HG03064 (cell line): ENCODE measurements around the gene TUBAL3.
"Not testable (repeated sequence)": the region's sequence is repeated elsewhere in the genome, so short reads cannot be mapped to it uniquely, and the experiment has no call there.

Experiments
- ATAC-seq: cut with Tn5 transposase; IDR thresholded peaks from one replicate; pipeline ENCODE4 v1.9.1; 2021; ENCODE audit warnings: low read depth; ENCODE audit not compliant: unreplicated experiment

Gene TUBAL3

GRCh38 chr10:5381187-5381586 lies 23.4 kb downstream of the TUBAL3 start:
- ATAC-seq, result no peak

GRCh38 chr10:5380395-5380794 lies 24.2 kb downstream of the TUBAL3 start:
- ATAC-seq, result not testable (repeated sequence)

GRCh38 chr10:5379202-5379601 lies 25.4 kb downstream of the TUBAL3 start:
- ATAC-seq, result not testable (repeated sequence)

- no peak for ATAC-seq
These were observed 28.2 kb downstream of the TUBAL3 start for GRCh38 chr10:5376450-5376849.

GRCh38 chr10:5373891-5374611 lies 30.6 kb downstream of the TUBAL3 start:
- no peak for ATAC-seq

GRCh38 chr10:5373307-5373706 lies 31.3 kb downstream of the TUBAL3 start:
- ATAC-seq, result no peak

GRCh38 chr10:5370493-5371352 lies 33.9 kb downstream of the TUBAL3 start:
- ATAC-seq, result no peak

- ATAC-seq, result no peak
These were observed 35.1 kb downstream of the TUBAL3 start for GRCh38 chr10:5369362-5370158.

GRCh38 chr10:5365928-5366327 lies 38.7 kb downstream of the TUBAL3 start:
- ATAC-seq, result no peak

- ATAC-seq, result no peak
These were observed 39.7 kb downstream of the TUBAL3 start, which contains the start of gene UCN3 for GRCh38 chr10:5364890-5365338. TSS of gene UCN3 (plus strand) at chr10:5364966. CDS start at chr10:5373721, 8,755 bp downstream.

GRCh38 chr10:5364374-5364773 lies 40.3 kb downstream of the TUBAL3 start:
- ATAC-seq, result no peak

- ATAC-seq, result no peak
These were observed 41.8 kb downstream of the TUBAL3 start for GRCh38 chr10:5362873-5363272.

GRCh38 chr10:5361966-5362365 lies 42.7 kb downstream of the TUBAL3 start:
- ATAC-seq, result no peak

GRCh38 chr10:5360318-5360915 lies 44.2 kb downstream of the TUBAL3 start:
- ATAC-seq, result no peak

- no peak for ATAC-seq
These were observed 48.3 kb downstream of the TUBAL3 start for GRCh38 chr10:5356302-5356763.

GRCh38 chr10:5355594-5356301 lies 48.9 kb downstream of the TUBAL3 start:
- no peak for ATAC-seq

GRCh38 chr10:5354068-5354467 lies 50.6 kb downstream of the TUBAL3 start:
- ATAC-seq, result no peak

- ATAC-seq, result no peak
These were observed 55.3 kb downstream of the TUBAL3 start for GRCh38 chr10:5349362-5349761.

- no peak for ATAC-seq
These were observed 57.7 kb downstream of the TUBAL3 start for GRCh38 chr10:5346881-5347280.

- ATAC-seq, result no peak
These were observed 59.9 kb downstream of the TUBAL3 start for GRCh38 chr10:5344746-5345145.
